ENCODE measurements around the gene CFB. TPM values are rescaled to one million over a fixed set of nuclear protein-coding genes. Genes with fewer than 3 reads are reported as not detected.

CFB gene
- total and polyA plus RNA-seq, 2 of the 13 experiments (the other 11 are each of a cell fraction or from before 2014, with no cell fraction given): 171 to 513 TPM

DNA sequence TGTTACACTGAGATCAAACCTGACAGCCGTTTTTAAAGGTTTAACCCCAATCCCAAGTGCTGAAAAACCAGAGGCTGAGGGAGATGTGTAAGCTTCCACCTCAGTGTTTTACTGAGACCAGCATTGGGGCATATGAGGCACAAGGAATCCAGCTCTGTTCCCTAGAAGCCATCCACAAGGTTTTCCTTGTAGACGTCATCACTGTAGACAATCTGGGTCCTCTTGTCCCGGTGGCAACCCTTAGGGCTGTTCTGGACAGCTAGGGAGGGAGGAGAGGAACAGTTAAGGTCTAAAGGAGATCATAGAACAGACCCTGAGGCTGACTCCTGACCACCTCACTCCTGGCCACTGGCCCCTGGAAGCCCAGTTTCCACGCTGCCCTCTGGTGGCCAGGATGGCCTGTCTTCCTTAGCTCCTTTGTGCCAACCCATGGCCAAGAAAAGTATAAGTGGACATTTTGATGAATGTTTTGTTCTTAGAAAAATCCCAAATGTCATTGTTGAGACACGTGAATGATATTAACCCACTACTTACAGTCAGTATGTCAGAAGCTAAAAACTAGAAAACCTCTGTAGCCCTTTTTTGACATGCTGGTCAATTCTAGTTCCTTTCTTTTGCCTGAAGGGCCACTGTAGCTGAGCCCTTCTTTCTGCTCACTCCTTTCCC is 6.4 kb downstream of the CFB start (continued):
- TF ChIP-seq UBTF (CRISPR knock-in tag; IDR thresholded peaks at IDR 0.05): 0 out of 2 replicates have a peak, but pooled peaks have one; percentile 1
- no peak for TF ChIP-seq ZNF557 (CRISPR knock-in tag; IDR thresholded peaks at IDR 0.05)
- TF ChIP-seq ZNF256 (CRISPR knock-in tag; conservative IDR thresholded peaks at IDR 0.05): no peak
- TF ChIP-seq ZNF850 (CRISPR knock-in tag; conservative IDR thresholded peaks at IDR 0.05): no peak
- peak; percentile 55; the same call in 1 of the 2 replicates for TF ChIP-seq SMYD3 (CRISPR knock-in tag; IDR thresholded peaks at IDR 0.05)
- peak; percentile 49; the same call in 1 of the 2 replicates for TF ChIP-seq KDM2A (CRISPR knock-in tag; IDR thresholded peaks at IDR 0.05; ENCODE audit: borderline replicate concordance, low read depth)
- TF ChIP-seq, protein P1, sequence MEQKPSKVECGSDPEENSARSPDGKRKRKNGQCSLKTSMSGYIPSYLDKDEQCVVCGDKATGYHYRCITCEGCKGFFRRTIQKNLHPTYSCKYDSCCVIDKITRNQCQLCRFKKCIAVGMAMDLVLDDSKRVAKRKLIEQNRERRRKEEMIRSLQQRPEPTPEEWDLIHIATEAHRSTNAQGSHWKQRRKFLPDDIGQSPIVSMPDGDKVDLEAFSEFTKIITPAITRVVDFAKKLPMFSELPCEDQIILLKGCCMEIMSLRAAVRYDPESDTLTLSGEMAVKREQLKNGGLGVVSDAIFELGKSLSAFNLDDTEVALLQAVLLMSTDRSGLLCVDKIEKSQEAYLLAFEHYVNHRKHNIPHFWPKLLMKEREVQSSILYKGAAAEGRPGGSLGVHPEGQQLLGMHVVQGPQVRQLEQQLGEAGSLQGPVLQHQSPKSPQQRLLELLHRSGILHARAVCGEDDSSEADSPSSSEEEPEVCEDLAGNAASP (CRISPR knock-in tag; IDR thresholded peaks at IDR 0.05; ENCODE audit: borderline replicate concordance): 0 out of 2 replicates have a peak, but pooled peaks have one; percentile 16
- TF ChIP-seq SIX1 (CRISPR knock-in tag; IDR thresholded peaks at IDR 0.05; ENCODE audit: borderline replicate concordance): no peak
- TF ChIP-seq HOXA3 (CRISPR knock-in tag; IDR thresholded peaks at IDR 0.05): no peak; the same call in 1 of the 2 replicates
- TF ChIP-seq POLR2AphosphoS2 (IDR thresholded peaks at IDR 0.05; ENCODE audit: low read depth, low read length): no peak
- no peak for TF ChIP-seq ZNF460 (CRISPR knock-in tag; IDR thresholded peaks at IDR 0.05; ENCODE audit: borderline replicate concordance)
- TF ChIP-seq CAMTA2 (CRISPR knock-in tag; IDR thresholded peaks at IDR 0.05; ENCODE audit: borderline replicate concordance): no peak
- TF ChIP-seq KLF15 (CRISPR knock-in tag; IDR thresholded peaks at IDR 0.05; ENCODE audit: borderline replicate concordance): no peak
- no peak for TF ChIP-seq ARID2 (CRISPR knock-in tag; IDR thresholded peaks at IDR 0.05; ENCODE audit: borderline replicate concordance)
- TF ChIP-seq IRF1 (CRISPR knock-in tag; IDR thresholded peaks at IDR 0.05; ENCODE audit: low read depth): no peak
- TF ChIP-seq KLF9 (CRISPR knock-in tag; IDR thresholded peaks at IDR 0.05; ENCODE audit: low read depth): no peak
- TF ChIP-seq FOSL1 (CRISPR knock-in tag; IDR thresholded peaks at IDR 0.05; ENCODE audit: borderline replicate concordance): no peak
- no peak for TF ChIP-seq HMG20B (CRISPR knock-in tag; conservative IDR thresholded peaks at IDR 0.05)
- TF ChIP-seq PREB (CRISPR knock-in tag; IDR thresholded peaks at IDR 0.05): no peak
- no peak for TF ChIP-seq ZNF644 (CRISPR knock-in tag; IDR thresholded peaks at IDR 0.05; ENCODE audit: low read depth)
- no peak for TF ChIP-seq NR0B2 (CRISPR knock-in tag; IDR thresholded peaks at IDR 0.05)
- no peak for TF ChIP-seq BRCA1 (CRISPR knock-in tag; IDR thresholded peaks at IDR 0.05)
- TF ChIP-seq ZBTB14 (CRISPR knock-in tag; IDR thresholded peaks at IDR 0.05): no peak; the same call in 1 of the 2 replicates
